ENCODE measurements around the gene TPST2.

GRCh38 chr22:26589367-26589844 lies 526 bp downstream of the TPST2 start:
- TF ChIP-seq SMC3 (IDR thresholded peaks at IDR 0.05) (no peak), HMGXB4 (CRISPR knock-in tag; IDR thresholded peaks at IDR 0.05; ENCODE audit: borderline replicate concordance) (no peak)
